Measurements from ENCODE around the gene GULP1.
"Not testable (repeated sequence)": the region's sequence is repeated elsewhere in the genome, so short reads cannot be mapped to it uniquely, and the experiment has no call there.

GULP1 gene

DNA sequence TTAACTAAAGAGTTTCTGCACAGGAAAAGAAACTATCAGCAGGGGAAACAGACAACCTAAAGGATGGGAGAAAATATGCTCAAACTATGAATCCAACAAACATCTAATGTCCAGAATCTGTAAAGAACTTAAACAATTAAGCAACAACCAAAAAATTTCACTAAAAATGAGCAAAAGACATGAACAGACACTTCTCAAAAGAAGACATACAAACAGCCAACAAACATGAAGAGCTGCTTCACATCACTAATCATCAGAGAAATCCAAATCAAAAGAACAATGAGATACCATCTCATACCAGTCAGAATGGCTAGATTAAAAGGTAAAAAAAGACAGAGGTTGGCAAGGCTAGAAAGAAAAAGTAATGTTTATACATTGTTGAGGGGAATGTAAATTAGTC, 8.8 kb upstream of the GULP1 start:
- H3K4me1 Mint-ChIP-seq: peaks cover 7% of the 10 kb centered on the region
- peaks cover 7% of the 10 kb centered on the region for H3K9me3 Mint-ChIP-seq
- H3K27me3 Mint-ChIP-seq (ENCODE audit: low read depth, poor library complexity): peaks cover 4% of the 10 kb centered on the region
- no peak overlapping the region for H3K27ac Mint-ChIP-seq
- peaks cover 2% of the 10 kb centered on the region for H3K36me3 Mint-ChIP-seq (ENCODE audit: low read depth)
- DNase-seq: no peak
- TF ChIP-seq, protein P1, sequence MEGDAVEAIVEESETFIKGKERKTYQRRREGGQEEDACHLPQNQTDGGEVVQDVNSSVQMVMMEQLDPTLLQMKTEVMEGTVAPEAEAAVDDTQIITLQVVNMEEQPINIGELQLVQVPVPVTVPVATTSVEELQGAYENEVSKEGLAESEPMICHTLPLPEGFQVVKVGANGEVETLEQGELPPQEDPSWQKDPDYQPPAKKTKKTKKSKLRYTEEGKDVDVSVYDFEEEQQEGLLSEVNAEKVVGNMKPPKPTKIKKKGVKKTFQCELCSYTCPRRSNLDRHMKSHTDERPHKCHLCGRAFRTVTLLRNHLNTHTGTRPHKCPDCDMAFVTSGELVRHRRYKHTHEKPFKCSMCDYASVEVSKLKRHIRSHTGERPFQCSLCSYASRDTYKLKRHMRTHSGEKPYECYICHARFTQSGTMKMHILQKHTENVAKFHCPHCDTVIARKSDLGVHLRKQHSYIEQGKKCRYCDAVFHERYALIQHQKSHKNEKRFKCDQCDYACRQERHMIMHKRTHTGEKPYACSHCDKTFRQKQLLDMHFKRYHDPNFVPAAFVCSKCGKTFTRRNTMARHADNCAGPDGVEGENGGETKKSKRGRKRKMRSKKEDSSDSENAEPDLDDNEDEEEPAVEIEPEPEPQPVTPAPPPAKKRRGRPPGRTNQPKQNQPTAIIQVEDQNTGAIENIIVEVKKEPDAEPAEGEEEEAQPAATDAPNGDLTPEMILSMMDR (IDR thresholded peaks at IDR 0.05): no peak
- no peak overlapping the region for H3K4me3 Mint-ChIP-seq

DNA sequence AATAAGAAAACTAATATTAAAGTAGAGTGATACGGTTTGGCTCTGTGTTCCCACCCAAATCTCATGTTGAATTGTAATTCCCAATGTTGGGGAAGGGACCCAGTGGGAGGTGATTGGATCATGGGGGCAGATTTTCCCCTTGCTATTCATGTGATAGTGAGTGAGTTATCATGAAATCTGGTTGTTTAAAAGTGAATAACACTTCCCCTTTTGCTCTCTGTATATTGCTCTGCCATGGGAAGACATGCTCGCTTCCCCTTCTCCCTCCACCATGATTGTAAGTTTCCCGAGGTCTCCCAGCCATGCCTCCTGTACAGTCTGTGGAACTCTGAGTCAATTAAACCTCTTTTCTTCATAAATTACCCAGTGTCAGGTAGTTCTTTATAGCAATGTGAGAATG, 7.4 kb upstream of the GULP1 start:
- not testable (repeated sequence) for H3K27ac Mint-ChIP-seq, DNase-seq

DNA sequence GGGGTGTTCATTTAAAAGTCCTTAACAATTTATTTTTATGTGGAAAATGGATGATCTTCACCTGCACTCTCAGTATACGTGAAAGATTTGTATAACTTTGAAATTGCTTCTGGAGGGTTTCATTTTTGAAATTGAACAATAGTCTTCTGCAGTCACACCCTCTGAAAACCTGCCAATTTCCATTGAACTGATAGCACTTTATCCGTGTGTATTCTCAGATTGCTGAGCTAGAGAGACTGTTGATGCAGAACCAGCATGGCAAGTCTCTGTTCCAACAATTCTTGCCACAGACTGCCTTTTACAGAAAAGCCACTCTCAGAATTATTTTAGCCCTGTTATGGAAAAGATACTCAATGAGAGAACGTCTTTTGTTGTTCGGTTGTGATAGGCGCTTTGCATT, 6.6 kb upstream of the GULP1 start:
- Mint-ChIP-seq H3K9me3 (peaks cover 13% of the 10 kb centered on the region), H3K4me1 (no peaks in the 10 kb centered on the region), H3K27ac (no peak overlapping the region), H3K27me3 (ENCODE audit: low read depth, poor library complexity) (no peaks in the 10 kb centered on the region), H3K4me3 (no peak overlapping the region), H3K36me3 (ENCODE audit: low read depth) (peaks cover 5% of the 10 kb centered on the region)
- TF ChIP-seq, protein P1 (IDR thresholded peaks at IDR 0.05): no peak
- DNase-seq: no peak

More for the DNA sequence above, 7.4 kb upstream of the GULP1 start:
- not testable (repeated sequence) for H3K36me3 Mint-ChIP-seq (ENCODE audit: low read depth); H3K27me3 Mint-ChIP-seq (ENCODE audit: low read depth, poor library complexity); H3K4me3 Mint-ChIP-seq; H3K4me1 Mint-ChIP-seq
- H3K9me3 Mint-ChIP-seq: peaks cover 13% of the 10 kb centered on the region

DNA sequence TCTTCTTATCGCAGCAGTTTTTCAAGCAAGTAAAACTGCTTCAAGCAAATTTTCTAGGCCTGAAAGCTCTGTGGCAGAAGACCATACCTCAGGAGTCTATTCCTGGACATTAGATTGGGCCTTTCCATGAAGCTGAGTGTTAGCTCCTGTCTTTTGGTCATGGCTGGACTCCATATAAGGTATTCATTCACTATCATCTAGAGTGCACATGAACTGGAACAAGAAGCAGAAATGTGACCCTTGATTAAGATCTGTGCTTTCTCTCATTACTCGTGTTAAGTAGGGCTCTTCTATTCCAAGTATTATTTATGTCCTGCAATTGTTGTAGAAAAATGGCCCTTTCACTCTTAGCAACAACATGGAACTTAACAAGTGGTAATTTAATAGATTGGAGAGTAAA, 5.9 kb upstream of the GULP1 start:
- Mint-ChIP-seq H3K4me3 (no peak overlapping the region), H3K27me3 (ENCODE audit: low read depth, poor library complexity) (no peaks in the 10 kb centered on the region), H3K36me3 (ENCODE audit: low read depth) (peaks cover 5% of the 10 kb centered on the region), H3K9me3 (peaks cover 13% of the 10 kb centered on the region), H3K27ac (no peak overlapping the region), H3K4me1 (peaks cover 4% of the 10 kb centered on the region)
- no peak for DNase-seq
- TF ChIP-seq, protein P1 (IDR thresholded peaks at IDR 0.05): no peak

DNA sequence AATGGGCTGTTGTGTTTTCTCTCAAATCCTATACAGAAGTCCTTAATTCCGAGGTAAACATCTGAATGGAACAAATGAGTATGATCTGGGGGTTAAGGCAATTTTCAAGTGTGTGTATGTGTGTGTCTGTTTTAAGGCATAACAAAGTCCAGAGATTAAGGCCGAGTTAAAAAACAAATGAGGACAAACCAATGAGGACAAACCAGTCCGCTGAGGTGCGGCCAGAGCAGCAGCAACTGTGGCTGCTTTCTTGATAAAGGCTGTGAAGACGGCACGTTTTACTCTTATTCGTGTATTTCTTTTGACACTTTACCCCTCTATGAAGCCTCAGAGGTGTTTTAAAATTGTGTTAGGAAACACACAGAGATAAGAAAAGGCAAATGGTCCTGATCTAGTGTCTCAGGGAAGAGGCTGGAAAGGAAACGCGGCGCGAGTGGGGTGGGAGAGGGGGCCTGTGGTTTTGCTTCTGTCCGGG, 495 bp upstream of the GULP1 start:
- H3K27me3 Mint-ChIP-seq (ENCODE audit: low read depth, poor library complexity): no peaks in the 10 kb centered on the region
- H3K27ac Mint-ChIP-seq: peak overlapping the region; percentile 100
- TF ChIP-seq, protein P1 (IDR thresholded peaks at IDR 0.05): no peak
- H3K9me3 Mint-ChIP-seq: peaks cover 9% of the 10 kb centered on the region
- peaks cover 5% of the 10 kb centered on the region for H3K36me3 Mint-ChIP-seq (ENCODE audit: low read depth)
- DNase-seq: no peak
- peak overlapping the region; percentile 91 for H3K4me3 Mint-ChIP-seq
- peaks cover 39% of the 10 kb centered on the region for H3K4me1 Mint-ChIP-seq

DNA sequence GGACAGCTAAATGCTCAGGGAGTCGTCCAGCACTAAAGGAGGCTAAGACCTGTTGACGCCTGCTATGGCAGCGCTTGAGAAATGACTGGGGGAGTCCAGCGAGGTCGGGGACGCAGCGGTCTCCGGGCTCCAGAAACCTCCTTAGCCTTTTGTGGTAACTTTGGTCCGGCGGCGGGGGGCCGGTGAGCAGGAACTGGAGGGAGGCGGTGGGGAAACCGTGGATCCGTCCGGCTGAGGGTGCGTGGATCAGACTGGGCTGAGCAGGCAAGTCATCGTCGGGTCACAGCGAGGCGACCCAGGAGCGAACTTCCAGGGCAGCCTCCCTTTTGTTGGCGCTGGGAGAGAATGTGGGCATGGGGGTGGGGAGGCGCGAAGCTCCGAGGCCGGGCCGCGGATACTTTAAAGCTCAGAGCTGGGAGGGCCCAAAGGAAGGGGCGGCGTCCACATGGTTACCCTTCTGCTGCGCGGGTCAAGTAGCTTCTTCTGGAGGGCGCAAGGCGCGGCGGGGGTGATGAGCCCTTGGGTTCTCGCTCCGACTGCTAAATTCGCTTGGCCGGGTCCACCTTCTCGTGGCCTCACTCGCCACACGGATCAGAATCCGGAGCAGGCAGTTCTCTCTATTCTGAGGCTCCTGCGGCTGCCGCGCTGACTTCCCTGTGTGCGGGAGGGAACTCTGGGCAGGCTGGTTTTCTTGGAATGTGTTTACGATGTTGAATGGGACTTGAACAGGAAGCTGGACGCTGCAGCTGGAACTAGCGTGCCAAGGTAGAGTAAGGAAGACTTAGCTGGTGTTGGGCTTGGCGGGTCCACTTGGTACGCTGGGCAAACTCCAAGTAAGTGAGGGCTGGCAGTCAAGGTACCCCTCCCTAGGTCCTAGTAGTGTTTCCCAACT, 920 bp downstream of the GULP1 start:
- Mint-ChIP-seq H3K4me1 (peaks cover 46% of the 10 kb centered on the region), H3K4me3 (peak overlapping the region; percentile 91), H3K36me3 (ENCODE audit: low read depth) (peaks cover 5% of the 10 kb centered on the region), H3K9me3 (peaks cover 9% of the 10 kb centered on the region), H3K27me3 (ENCODE audit: low read depth, poor library complexity) (no peaks in the 10 kb centered on the region), H3K27ac (peak overlapping the region; percentile 100)
- peak; percentile 77 for DNase-seq
- TF ChIP-seq, protein P1 (IDR thresholded peaks at IDR 0.05): no peak
